Measurements from ENCODE around the gene FAM240A. TPM values are rescaled to one million over a fixed set of nuclear protein-coding genes. Genes with fewer than 3 reads are reported as not detected.

Gene FAM240A
- total and polyA plus RNA-seq, 7 experiments from 2014 or later, result not detected

DNA sequence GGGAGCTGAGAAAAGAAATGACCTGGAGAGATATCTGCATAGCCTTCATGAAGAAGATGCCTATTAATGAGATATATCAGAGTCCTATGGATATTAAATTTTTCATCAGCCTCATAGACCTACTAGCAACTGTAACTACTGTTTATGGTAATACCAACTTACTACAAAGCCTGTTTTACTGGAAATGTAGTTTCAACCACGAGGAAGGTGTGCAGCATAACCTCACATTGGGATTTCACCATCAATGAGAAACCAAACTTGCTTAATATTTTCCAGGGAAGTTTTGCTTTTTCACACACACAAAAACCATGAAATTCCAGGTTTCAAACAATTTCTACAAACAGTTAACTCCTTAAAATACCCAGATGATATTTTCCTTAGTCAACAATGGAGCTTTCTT, 31.4 kb downstream of the FAM240A start:
- no peaks in the 10 kb centered on the region for H3K4me1 ChIP-seq (ENCODE audit: control insufficient read depth in 2 of 2, insufficient read depth in 2 of 2, low read length in 2 of 2)
- H3K4me3 Mint-ChIP-seq, result no peak overlapping the region
- peaks cover 0 to 46% (median 19%) of the 10 kb centered on the region in 5 donors for H3K27me3 Mint-ChIP-seq
- no peaks in the 10 kb centered on the region for H3K36me3 ChIP-seq (ENCODE audit: control insufficient read depth in 2 of 3, insufficient read depth in 3 of 3, low read length in 3 of 3)
- peaks cover 0 to 12% (median 8%) of the 10 kb centered on the region in 5 donors for H3K36me3 Mint-ChIP-seq
- no peak overlapping the region for H3K4me3 ChIP-seq (ENCODE audit: low read length)
- no peak for ATAC-seq
- no peak overlapping the region for H3K27ac ChIP-seq (ENCODE audit: low read depth, low read length)
- peaks cover 2 to 29% (median 13%) of the 10 kb centered on the region in 11 donors for H3K9me3 Mint-ChIP-seq
- no peak overlapping the region for H3K27ac Mint-ChIP-seq
- peaks cover 0 to 6% (median 0%) of the 10 kb centered on the region in 3 experiments for H3K9me3 ChIP-seq (ENCODE audit: control insufficient read depth in 2 of 3, low read length in 3 of 3)
- CTCF ChIA-PET, result no interaction called here
- no peaks in the 10 kb centered on the region for H3K27me3 ChIP-seq (ENCODE audit: control insufficient read depth in 2 of 2, insufficient read depth in 2 of 2, low read length in 2 of 2)
- no peak for DNase-seq
- intact Hi-C loops (cut with micrococcal nuclease), result no loop called here
- POLR2A ChIA-PET, result no interaction called here
- H3K4me1 Mint-ChIP-seq, result no peaks in the 10 kb centered on the region

DNA sequence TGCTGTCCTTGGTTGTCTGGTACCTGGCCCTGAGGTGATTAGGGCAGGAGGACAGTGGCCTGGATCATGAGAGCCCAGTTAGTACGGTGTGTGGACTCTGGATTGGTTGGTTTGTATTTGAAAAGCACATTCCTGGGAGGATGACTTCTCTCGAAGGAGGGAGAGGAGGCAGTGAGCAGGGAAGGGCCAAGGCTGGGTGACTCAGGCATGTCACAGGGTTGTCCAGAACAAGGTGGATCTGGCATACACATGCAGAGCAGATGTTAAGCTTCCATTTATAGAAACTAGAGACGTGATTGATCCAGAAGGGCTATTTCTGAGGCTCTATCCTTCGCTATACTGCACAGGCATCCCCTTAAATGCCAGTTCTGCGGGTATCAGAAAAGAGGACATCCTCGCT, 34.4 kb downstream of the FAM240A start:
- peaks cover 0 to 44% (median 30%) of the 10 kb centered on the region in 5 donors for H3K27me3 Mint-ChIP-seq
- H3K4me3 Mint-ChIP-seq, result no peak overlapping the region
- ATAC-seq, result no peak
- no peaks in the 10 kb centered on the region for H3K36me3 ChIP-seq (ENCODE audit: control insufficient read depth in 2 of 3, insufficient read depth in 3 of 3, low read length in 3 of 3)
- no peak for DNase-seq
- peaks cover 0 to 10% (median 2%) of the 10 kb centered on the region in 11 donors for H3K9me3 Mint-ChIP-seq
- H3K4me1 ChIP-seq (ENCODE audit: control insufficient read depth in 2 of 2, insufficient read depth in 2 of 2, low read length in 2 of 2), result no peaks in the 10 kb centered on the region
- ChIA-PET POLR2A (no interaction called here), CTCF (no interaction called here)
- H3K36me3 Mint-ChIP-seq, result peaks cover 0 to 5% (median 0%) of the 10 kb centered on the region in 5 donors
- peaks cover 0 to 4% of the 10 kb centered on the region in 2 donors for H3K27me3 ChIP-seq (ENCODE audit: control insufficient read depth in 2 of 2, insufficient read depth in 2 of 2, low read length in 2 of 2)
- no peaks in the 10 kb centered on the region for H3K9me3 ChIP-seq (ENCODE audit: control insufficient read depth in 2 of 3, low read length in 3 of 3)
- no peaks in the 10 kb centered on the region for H3K4me1 Mint-ChIP-seq
- H3K4me3 ChIP-seq (ENCODE audit: low read length), result no peak overlapping the region
- no peak overlapping the region for H3K27ac Mint-ChIP-seq
- no peak overlapping the region for H3K27ac ChIP-seq (ENCODE audit: low read depth, low read length)
- intact Hi-C loops (cut with micrococcal nuclease), result no loop called here

DNA sequence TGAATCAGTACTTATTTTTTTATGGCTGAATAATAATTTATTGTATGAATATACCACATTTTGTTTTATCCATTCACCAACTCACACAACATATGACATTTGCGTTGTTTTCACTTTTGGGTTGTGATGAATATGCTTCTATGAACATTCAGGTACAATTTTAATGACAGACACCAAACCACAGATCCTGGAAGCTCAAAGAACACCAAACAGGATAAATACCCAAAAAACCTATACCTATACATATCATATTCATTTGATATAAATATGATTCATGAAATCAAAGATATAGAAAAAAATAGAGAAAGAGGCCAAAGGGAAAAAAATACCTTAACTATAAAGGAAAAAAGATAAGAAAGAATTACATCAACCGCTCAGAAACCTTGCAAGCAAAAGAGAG, 35.8 kb downstream of the FAM240A start:
- Histone ChIP-seq H3K9me3 (ENCODE audit: control insufficient read depth in 2 of 3, low read length in 3 of 3) (no peaks in the 10 kb centered on the region), H3K4me3 (ENCODE audit: low read length) (no peak overlapping the region), H3K27ac (ENCODE audit: low read depth, low read length) (no peak overlapping the region), H3K27me3 (ENCODE audit: control insufficient read depth in 2 of 2, insufficient read depth in 2 of 2, low read length in 2 of 2) (peaks cover 0 to 4% of the 10 kb centered on the region in 2 donors), H3K4me1 (ENCODE audit: control insufficient read depth in 2 of 2, insufficient read depth in 2 of 2, low read length in 2 of 2) (no peaks in the 10 kb centered on the region), H3K36me3 (ENCODE audit: control insufficient read depth in 2 of 3, insufficient read depth in 3 of 3, low read length in 3 of 3) (no peaks in the 10 kb centered on the region)
- H3K4me1 Mint-ChIP-seq, result no peaks in the 10 kb centered on the region
- DNase-seq (no peak), ATAC-seq (no peak)
- peaks cover 0 to 18% (median 7%) of the 10 kb centered on the region in 11 donors for H3K9me3 Mint-ChIP-seq
- CTCF ChIA-PET, result no interaction called here
- intact Hi-C loops (cut with micrococcal nuclease), result no loop called here
- peak overlapping the region in 1 of 9 donors; percentile 63 for H3K27ac Mint-ChIP-seq
- H3K27me3 Mint-ChIP-seq, result peaks cover 7 to 51% (median 29%) of the 10 kb centered on the region in 5 donors
- peaks cover 0 to 5% (median 0%) of the 10 kb centered on the region in 5 donors for H3K36me3 Mint-ChIP-seq
- POLR2A ChIA-PET, result no interaction called here
- H3K4me3 Mint-ChIP-seq, result no peak overlapping the region

DNA sequence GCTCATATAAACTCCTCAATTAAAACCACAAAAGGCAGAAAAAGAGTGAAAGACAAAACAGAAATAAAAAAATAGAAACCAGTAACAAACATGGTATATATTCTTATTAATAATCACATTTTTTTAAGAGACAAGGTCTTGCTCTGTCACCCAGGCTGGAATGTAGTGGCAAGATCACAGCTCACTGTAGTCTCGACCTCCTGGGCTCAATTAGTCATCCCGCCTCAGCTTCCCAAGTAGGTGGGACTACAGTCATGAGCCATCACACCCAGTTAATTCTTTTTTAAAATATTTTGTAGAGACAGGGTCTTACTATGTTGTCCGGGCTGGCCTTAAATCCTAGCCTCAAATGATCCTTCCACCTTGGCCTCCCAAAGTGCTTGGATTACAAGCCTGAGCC, 37.1 kb downstream of the FAM240A start:
- Histone ChIP-seq H3K9me3 (ENCODE audit: control insufficient read depth in 2 of 3, low read length in 3 of 3) (no peaks in the 10 kb centered on the region), H3K27me3 (ENCODE audit: control insufficient read depth in 2 of 2, insufficient read depth in 2 of 2, low read length in 2 of 2) (peaks cover 0 to 4% of the 10 kb centered on the region in 2 donors), H3K27ac (ENCODE audit: low read depth, low read length) (no peak overlapping the region), H3K4me3 (ENCODE audit: low read length) (no peak overlapping the region), H3K4me1 (ENCODE audit: control insufficient read depth in 2 of 2, insufficient read depth in 2 of 2, low read length in 2 of 2) (no peaks in the 10 kb centered on the region), H3K36me3 (ENCODE audit: control insufficient read depth in 2 of 3, insufficient read depth in 3 of 3, low read length in 3 of 3) (no peaks in the 10 kb centered on the region)
- ChIA-PET POLR2A (no interaction called here), CTCF (no interaction called here)
- Mint-ChIP-seq H3K9me3 (peaks cover 0 to 18% (median 7%) of the 10 kb centered on the region in 11 donors), H3K27ac (no peak overlapping the region), H3K27me3 (peaks cover 7 to 48% (median 23%) of the 10 kb centered on the region in 5 donors), H3K36me3 (peaks cover 0 to 5% (median 0%) of the 10 kb centered on the region in 5 donors), H3K4me1 (no peaks in the 10 kb centered on the region), H3K4me3 (no peak overlapping the region)
- intact Hi-C loops (cut with micrococcal nuclease), result no loop called here
- DNase-seq, result no peak
- ATAC-seq, result no peak

DNA sequence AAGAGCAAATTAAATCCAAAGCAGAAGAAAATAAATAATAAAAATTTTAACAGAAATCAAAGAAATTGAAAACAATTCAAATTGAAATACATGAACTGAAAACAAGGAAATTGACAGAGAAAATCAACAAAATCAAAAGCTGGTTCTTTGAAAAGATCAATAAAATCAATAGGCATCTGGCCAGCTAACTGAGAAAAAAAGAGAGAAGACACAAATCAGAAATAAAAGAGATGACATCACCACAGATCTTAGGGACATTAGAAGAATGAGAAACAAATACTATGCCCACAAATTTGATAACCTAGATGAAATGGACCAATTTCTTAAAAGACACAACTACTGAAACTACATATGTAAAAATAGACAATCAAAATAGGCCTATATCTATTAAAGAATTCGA, 38.8 kb downstream of the FAM240A start:
- Mint-ChIP-seq H3K27ac (no peak overlapping the region), H3K4me3 (no peak overlapping the region), H3K27me3 (peaks cover 7 to 51% (median 23%) of the 10 kb centered on the region in 5 donors), H3K4me1 (no peaks in the 10 kb centered on the region), H3K9me3 (peaks cover 0 to 18% (median 7%) of the 10 kb centered on the region in 11 donors), H3K36me3 (peaks cover 0 to 5% (median 0%) of the 10 kb centered on the region in 5 donors)
- DNase-seq, result no peak
- ChIA-PET POLR2A (no interaction called here), CTCF (no interaction called here)
- H3K36me3 ChIP-seq (ENCODE audit: control insufficient read depth in 2 of 3, insufficient read depth in 3 of 3, low read length in 3 of 3), result no peaks in the 10 kb centered on the region
- H3K4me3 ChIP-seq (ENCODE audit: low read length), result no peak overlapping the region
- H3K4me1 ChIP-seq (ENCODE audit: control insufficient read depth in 2 of 2, insufficient read depth in 2 of 2, low read length in 2 of 2), result no peaks in the 10 kb centered on the region
- intact Hi-C loops (cut with micrococcal nuclease), result no loop called here
- H3K9me3 ChIP-seq (ENCODE audit: control insufficient read depth in 2 of 3, low read length in 3 of 3), result no peaks in the 10 kb centered on the region
- ATAC-seq, result no peak
- H3K27me3 ChIP-seq (ENCODE audit: control insufficient read depth in 2 of 2, insufficient read depth in 2 of 2, low read length in 2 of 2), result peaks cover 0 to 4% of the 10 kb centered on the region in 2 donors
- H3K27ac ChIP-seq (ENCODE audit: low read depth, low read length), result no peak overlapping the region

DNA sequence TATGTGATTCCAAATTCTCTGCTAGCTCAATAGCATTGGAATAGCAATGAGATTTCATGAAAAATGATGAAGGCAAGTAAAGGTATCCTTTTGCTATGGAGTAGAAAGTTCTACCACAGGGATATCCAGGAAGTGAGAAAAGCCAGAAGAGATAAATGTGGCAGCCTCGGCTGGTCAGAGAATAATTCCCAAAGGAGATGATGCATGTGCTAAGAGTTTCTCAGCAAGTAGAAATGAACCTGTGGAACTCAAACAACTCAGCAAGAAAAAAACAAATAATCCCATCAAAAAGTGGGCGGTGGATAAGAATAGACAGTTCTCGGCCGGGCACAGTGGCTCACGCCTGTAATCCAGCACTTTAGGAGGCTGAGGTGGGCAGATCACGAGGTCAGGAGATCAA, 42.9 kb downstream of the FAM240A start:
- no peak overlapping the region for H3K4me3 Mint-ChIP-seq
- intact Hi-C loops (cut with micrococcal nuclease), result no loop called here

DNA sequence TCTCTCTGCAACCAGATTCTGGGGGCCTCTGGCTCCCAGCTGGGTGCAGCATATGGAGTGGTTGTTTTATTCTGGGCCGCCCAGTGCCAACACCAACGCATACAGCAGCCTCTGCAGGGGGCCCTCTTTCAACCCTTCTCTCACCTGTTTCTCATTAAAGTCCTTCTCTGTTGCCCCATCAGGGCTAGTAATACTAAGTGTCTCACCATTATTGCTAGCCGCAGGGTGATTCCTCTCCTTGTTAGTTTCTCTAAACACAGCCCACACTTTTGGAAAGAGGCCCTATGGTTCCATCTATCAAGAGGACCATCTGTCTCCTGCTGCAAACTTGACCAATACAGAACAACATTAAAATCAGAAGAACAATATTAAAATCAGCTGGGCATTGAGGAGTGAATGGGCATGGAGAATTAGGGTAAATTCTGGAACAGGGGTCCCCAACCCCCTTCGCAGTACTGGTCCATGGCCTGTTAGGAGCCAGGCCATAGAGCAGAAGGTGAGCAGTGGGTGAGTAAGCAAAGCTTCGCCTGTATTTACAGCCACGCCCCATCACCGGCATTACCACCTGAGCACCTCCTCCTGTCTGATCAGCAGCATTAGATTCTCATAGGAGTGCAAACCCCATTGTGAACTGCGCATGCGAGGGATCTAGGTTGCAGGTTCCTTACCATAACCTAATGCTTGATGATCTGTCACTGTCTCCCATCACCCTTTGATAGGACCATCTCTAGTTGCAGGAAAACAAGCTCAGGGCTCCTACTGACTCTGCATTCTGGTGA, 44.6 kb downstream of the FAM240A start:
- intact Hi-C loops (cut with micrococcal nuclease), result no loop called here
- Mint-ChIP-seq H3K36me3 (no peaks in the 10 kb centered on the region), H3K4me1 (peaks cover 0 to 3% (median 0%) of the 10 kb centered on the region in 7 donors), H3K4me3 (no peak overlapping the region), H3K27me3 (peaks cover 0 to 33% (median 6%) of the 10 kb centered on the region in 5 donors), H3K9me3 (peaks cover 0 to 6% (median 5%) of the 10 kb centered on the region in 11 donors), H3K27ac (no peak overlapping the region)
- H3K36me3 ChIP-seq (ENCODE audit: control insufficient read depth in 2 of 3, insufficient read depth in 3 of 3, low read length in 3 of 3), result no peaks in the 10 kb centered on the region
- H3K9me3 ChIP-seq (ENCODE audit: control insufficient read depth in 2 of 3, low read length in 3 of 3), result no peaks in the 10 kb centered on the region
- H3K4me1 ChIP-seq (ENCODE audit: control insufficient read depth in 2 of 2, insufficient read depth in 2 of 2, low read length in 2 of 2), result no peaks in the 10 kb centered on the region
- ChIA-PET POLR2A (no interaction called here), CTCF (interaction anchor here (0.6 kb wide), 1 partner anchor 238 kb away, joined by 6 read pairs; no protein-coding TSS in a partner anchor)
- H3K27ac ChIP-seq (ENCODE audit: low read depth, low read length), result no peak overlapping the region
- H3K4me3 ChIP-seq (ENCODE audit: low read length), result no peak overlapping the region
- no peak for DNase-seq
- no peak for ATAC-seq
- H3K27me3 ChIP-seq (ENCODE audit: control insufficient read depth in 2 of 2, insufficient read depth in 2 of 2, low read length in 2 of 2), result no peaks in the 10 kb centered on the region

More for the DNA sequence above, 42.9 kb downstream of the FAM240A start:
- no peak overlapping the region for H3K27ac Mint-ChIP-seq
- H3K4me1 Mint-ChIP-seq, result peaks cover 0 to 3% (median 0%) of the 10 kb centered on the region in 7 donors
- ChIA-PET CTCF (no interaction called here), POLR2A (no interaction called here)
- H3K27me3 Mint-ChIP-seq, result peaks cover 3 to 46% (median 13%) of the 10 kb centered on the region in 5 donors
- peaks cover 0 to 18% (median 7%) of the 10 kb centered on the region in 11 donors for H3K9me3 Mint-ChIP-seq
- Histone ChIP-seq H3K36me3 (ENCODE audit: control insufficient read depth in 2 of 3, insufficient read depth in 3 of 3, low read length in 3 of 3) (no peaks in the 10 kb centered on the region), H3K4me3 (ENCODE audit: low read length) (no peak overlapping the region), H3K27ac (ENCODE audit: low read depth, low read length) (no peak overlapping the region), H3K9me3 (ENCODE audit: control insufficient read depth in 2 of 3, low read length in 3 of 3) (no peaks in the 10 kb centered on the region), H3K4me1 (ENCODE audit: control insufficient read depth in 2 of 2, insufficient read depth in 2 of 2, low read length in 2 of 2) (no peaks in the 10 kb centered on the region), H3K27me3 (ENCODE audit: control insufficient read depth in 2 of 2, insufficient read depth in 2 of 2, low read length in 2 of 2) (no peaks in the 10 kb centered on the region)
- no peaks in the 10 kb centered on the region for H3K36me3 Mint-ChIP-seq
- ATAC-seq (no peak), DNase-seq (no peak)
